ENCODE measurements around the gene PATL2. TPM values are rescaled to one million over a fixed set of nuclear protein-coding genes. Genes with fewer than 3 reads are reported as not detected.
"Not testable (repeated sequence)": the region's sequence is repeated elsewhere in the genome, so short reads cannot be mapped to it uniquely, and the experiment has no call there.

The PATL2 gene
- total and polyA plus RNA-seq, 5 experiments from 2014 or later, result 7.2 to 69.9 (median 21.8) TPM

GRCh38 chr15:44682809-44683682 is 28.1 kb downstream of the PATL2 start:
- ATAC-seq, result peak; percentile 66 to 75

GRCh38 chr15:44682211-44682610 is 28.9 kb downstream of the PATL2 start:
- peaks cover 3 to 61% (median 23%) of the 10 kb centered on the region in 3 donors for H3K36me3 Mint-ChIP-seq

More at GRCh38 chr15:44682809-44683682, 28.1 kb downstream of the PATL2 start:
- Mint-ChIP-seq H3K4me1 (peaks cover 45 to 93% (median 92%) of the 10 kb centered on the region in 4 donors), H3K4me3 (peak overlapping the region; percentile 58 to 83 (median 72)), H3K36me3 (peaks cover 6 to 67% (median 29%) of the 10 kb centered on the region in 3 donors), H3K9me3 (peaks cover 5 to 63% (median 55%) of the 10 kb centered on the region in 9 donors), H3K27ac (peak overlapping the region; percentile 92 to 99 (median 96))
- POLR2A ChIA-PET, result interaction anchor here (0.6 to 21.9 kb wide), 9 partner anchors 9 to 54 kb away, joined by 3 to 707 read pairs (median 14); partner anchors contain the start of genes B2M, PATL2, SPG11 and TRIM69
- DNase-seq, result peak; percentile 39 to 93 (median 78)
- not testable (repeated sequence) for H3K27me3 Mint-ChIP-seq

GRCh38 chr15:44676676-44677075 is 34.4 kb downstream of the PATL2 start:
- H3K27me3 Mint-ChIP-seq, result no peaks in the 10 kb centered on the region
- ATAC-seq (peak in 1 of 2 donors; percentile 23), DNase-seq (no peak)
- peak overlapping the region; percentile 61 to 88 (median 82) for H3K4me3 Mint-ChIP-seq
- peaks cover 0 to 20% (median 3%) of the 10 kb centered on the region in 9 donors for H3K9me3 Mint-ChIP-seq
- POLR2A ChIA-PET, result interaction anchor here (0.5 to 21.9 kb wide), 11 partner anchors 8 to 517 kb away, joined by 3 to 707 read pairs (median 11); partner anchors contain the start of genes B2M, EIF3J, PATL2 and SPG11
- H3K36me3 Mint-ChIP-seq, result peaks cover 0 to 24% (median 15%) of the 10 kb centered on the region in 3 donors
- peak overlapping the region; percentile 91 to 99 (median 95) for H3K27ac Mint-ChIP-seq
- H3K4me1 Mint-ChIP-seq, result peaks cover 55 to 91% (median 89%) of the 10 kb centered on the region in 4 donors

More at GRCh38 chr15:44682211-44682610, 28.9 kb downstream of the PATL2 start:
- peaks cover 44 to 95% (median 93%) of the 10 kb centered on the region in 4 donors for H3K4me1 Mint-ChIP-seq
- peak overlapping the region; percentile 92 to 99 (median 96) for H3K27ac Mint-ChIP-seq
- no peak for ATAC-seq
- no peaks in the 10 kb centered on the region for H3K27me3 Mint-ChIP-seq
- POLR2A ChIA-PET, result interaction anchor here (0.5 to 21.9 kb wide), 8 partner anchors 8 to 55 kb away, joined by 3 to 707 read pairs (median 18); partner anchors contain the start of genes B2M, PATL2, SPG11 and TRIM69
- DNase-seq, result no peak
- H3K9me3 Mint-ChIP-seq, result peaks cover 5 to 56% (median 49%) of the 10 kb centered on the region in 9 donors
- peak overlapping the region; percentile 58 to 83 (median 72) for H3K4me3 Mint-ChIP-seq

GRCh38 chr15:44675911-44676310 is 35.2 kb downstream of the PATL2 start:
- Mint-ChIP-seq H3K4me3 (peak overlapping the region; percentile 61 to 88 (median 82)), H3K27me3 (no peaks in the 10 kb centered on the region), H3K27ac (peak overlapping the region; percentile 91 to 99 (median 95)), H3K4me1 (peaks cover 49 to 91% (median 89%) of the 10 kb centered on the region in 4 donors), H3K36me3 (peaks cover 0 to 17% (median 15%) of the 10 kb centered on the region in 3 donors), H3K9me3 (peaks cover 0 to 13% (median 2%) of the 10 kb centered on the region in 9 donors)
- DNase-seq (no peak), ATAC-seq (no peak)
- POLR2A ChIA-PET, result interaction anchor here (1.5 to 21.9 kb wide), 6 partner anchors 7 to 52 kb away, joined by 8 to 1569 read pairs (median 611); partner anchors contain the start of genes B2M, PATL2 and SPG11

- Mint-ChIP-seq H3K4me3 (peak overlapping the region in 5 of 10 donors; percentile 12 to 63 (median 21)), H3K9me3 (peaks cover 0 to 3% (median 0%) of the 10 kb centered on the region in 9 donors), H3K36me3 (peaks cover 0 to 9% (median 8%) of the 10 kb centered on the region in 3 donors), H3K27me3 (no peaks in the 10 kb centered on the region), H3K27ac (peak overlapping the region; percentile 22 to 85 (median 72)), H3K4me1 (peaks cover 49 to 94% (median 92%) of the 10 kb centered on the region in 4 donors)
- POLR2A ChIA-PET, result interaction anchor here (14.4 to 21.9 kb wide), 4 partner anchors 5 to 59 kb away, joined by 611 to 1569 read pairs (median 614); partner anchors contain the start of genes B2M, PATL2, SPG11 and TRIM69
- no peak for DNase-seq
- ATAC-seq, result no peak
Observed at GRCh38 chr15:44673639-44674038, 37.5 kb downstream of the PATL2 start.

GRCh38 chr15:44670087-44670950 is 40.8 kb downstream of the PATL2 start:
- Mint-ChIP-seq H3K4me3 (peak overlapping the region in 8 of 10 donors; percentile 28 to 74 (median 52)), H3K36me3 (peaks cover 0 to 4% (median 0%) of the 10 kb centered on the region in 3 donors), H3K27me3 (no peaks in the 10 kb centered on the region), H3K9me3 (no peaks in the 10 kb centered on the region), H3K27ac (peak overlapping the region; percentile 88 to 99 (median 91)), H3K4me1 (peaks cover 47 to 93% (median 91%) of the 10 kb centered on the region in 4 donors)
- no peak for ATAC-seq
- POLR2A ChIA-PET, result interaction anchor here (1.0 to 20.6 kb wide), 6 partner anchors 12 to 62 kb away, joined by 3 to 1569 read pairs (median 308); partner anchors contain the start of genes B2M, PATL2 and TRIM69
- DNase-seq, result no peak

- H3K4me1 Mint-ChIP-seq, result peaks cover 40 to 95% (median 91%) of the 10 kb centered on the region in 4 donors
- POLR2A ChIA-PET, result interaction anchor here (0.8 to 20.6 kb wide), 8 partner anchors 9 to 63 kb away, joined by 3 to 1569 read pairs (median 4); partner anchors contain the start of genes B2M, PATL2 and TRIM69
- peak overlapping the region in 8 of 10 donors; percentile 4 to 72 (median 41) for H3K4me3 Mint-ChIP-seq
- H3K9me3 Mint-ChIP-seq, result no peaks in the 10 kb centered on the region
- DNase-seq, result peak in 1 of 10 donors; percentile 28
- peak; percentile 44 to 64 for ATAC-seq
- peak overlapping the region; percentile 88 to 99 (median 92) for H3K27ac Mint-ChIP-seq
- H3K27me3 Mint-ChIP-seq, result no peaks in the 10 kb centered on the region
- H3K36me3 Mint-ChIP-seq, result peaks cover 0 to 3% (median 0%) of the 10 kb centered on the region in 3 donors
Observed at GRCh38 chr15:44668921-44669320, 42.2 kb downstream of the PATL2 start.

- POLR2A ChIA-PET, result interaction anchor here (0.5 to 20.6 kb wide), 8 partner anchors 10 to 128 kb away, joined by 3 to 1569 read pairs (median 4); partner anchors contain the start of genes B2M, PATL2 and TRIM69
- no peaks in the 10 kb centered on the region for H3K36me3 Mint-ChIP-seq
- no peak for DNase-seq
- H3K27ac Mint-ChIP-seq, result peak overlapping the region; percentile 40 to 99 (median 94)
- no peak for ATAC-seq
- H3K27me3 Mint-ChIP-seq, result no peaks in the 10 kb centered on the region
- H3K4me3 Mint-ChIP-seq, result peak overlapping the region; percentile 59 to 86 (median 78)
- H3K4me1 Mint-ChIP-seq, result peaks cover 38 to 88% (median 83%) of the 10 kb centered on the region in 4 donors
- H3K9me3 Mint-ChIP-seq, result no peaks in the 10 kb centered on the region
Observed at GRCh38 chr15:44667039-44667360, 44.1 kb downstream of the PATL2 start.

GRCh38 chr15:44666210-44667038 is 44.7 kb downstream of the PATL2 start:
- Mint-ChIP-seq H3K4me1 (peaks cover 39 to 88% (median 81%) of the 10 kb centered on the region in 4 donors), H3K9me3 (no peaks in the 10 kb centered on the region), H3K36me3 (no peaks in the 10 kb centered on the region), H3K27me3 (no peaks in the 10 kb centered on the region), H3K27ac (peak overlapping the region; percentile 40 to 99 (median 94)), H3K4me3 (peak overlapping the region; percentile 59 to 86 (median 78))
- ATAC-seq (no peak), DNase-seq (peak in 3 of 10 donors; percentile 36 to 41 (median 39))
- POLR2A ChIA-PET, result interaction anchor here (0.5 to 20.6 kb wide), 9 partner anchors 10 to 127 kb away, joined by 3 to 1569 read pairs (median 4); partner anchors contain the start of genes B2M, PATL2 and TRIM69

Measured in naive thymus-derived CD8-positive, alpha-beta T cell (primary cell).